AG04449 (cell line): ENCODE measurements around the gene ST6GAL1.
"Not testable (repeated sequence)": the region's sequence is repeated elsewhere in the genome, so short reads cannot be mapped to it uniquely, and the experiment has no call there.

ENCODE experiments used
- CTCF ChIA-PET: fragments of 350-600 bp; formaldehyde crosslinking; extraction: SDS; loops from one replicate; lab custom pipeline; 2021; ENCODE audit warnings: antibody characterized with exemption; lab: Yijun Ruan, JAX
- POLR2A ChIA-PET: fragments of 400-600, 350-600 bp; formaldehyde crosslinking; extraction: SDS; loops from one replicate; lab custom pipeline; 2020; ENCODE audit warnings: antibody characterized with exemption, inconsistent platforms; lab: Yijun Ruan, JAX
- DNase-seq: peaks from one replicate; pipeline ENCODE4 v3.0.0-alpha.2; 2010; ENCODE audit warnings: low read depth, low spot score
- H3K4me3 ChIP-seq: 2 replicates; pipeline ENCODE4 v1.5.1; 2011; ENCODE audit warnings: low read depth, mild to moderate bottlenecking, control low read depth, low read length
- TF ChIP-seq, protein P1 (sequence below): IDR thresholded peaks from one replicate; pipeline ENCODE4 v1.5.1; 2011; ENCODE audit warnings: mild to moderate bottlenecking, moderate library complexity, low read length, control low read depth, inconsistent platforms; ENCODE audit not compliant: insufficient read depth; ENCODE audit errors: missing control alignments

Gene ST6GAL1

DNA sequence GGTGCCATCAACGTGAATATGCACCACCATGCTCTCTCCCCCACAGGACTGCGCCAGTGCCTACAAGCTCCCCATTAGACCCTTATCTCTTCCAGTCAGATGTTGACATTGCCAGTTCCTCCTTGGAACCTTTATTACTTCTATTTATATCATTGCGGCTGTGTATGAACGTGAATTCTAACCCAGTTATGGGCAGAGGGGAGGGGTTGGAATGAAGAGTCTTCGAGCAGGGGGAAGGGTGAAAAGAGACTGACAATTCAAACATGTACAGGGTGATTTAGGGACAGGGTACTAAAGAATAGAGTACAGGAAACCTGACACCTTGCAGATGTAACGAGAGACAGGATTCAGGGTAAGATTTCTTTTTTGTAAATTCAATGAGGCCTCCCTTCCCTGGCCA is 41.8 kb upstream of the ST6GAL1 start:
- TF ChIP-seq, protein P1, sequence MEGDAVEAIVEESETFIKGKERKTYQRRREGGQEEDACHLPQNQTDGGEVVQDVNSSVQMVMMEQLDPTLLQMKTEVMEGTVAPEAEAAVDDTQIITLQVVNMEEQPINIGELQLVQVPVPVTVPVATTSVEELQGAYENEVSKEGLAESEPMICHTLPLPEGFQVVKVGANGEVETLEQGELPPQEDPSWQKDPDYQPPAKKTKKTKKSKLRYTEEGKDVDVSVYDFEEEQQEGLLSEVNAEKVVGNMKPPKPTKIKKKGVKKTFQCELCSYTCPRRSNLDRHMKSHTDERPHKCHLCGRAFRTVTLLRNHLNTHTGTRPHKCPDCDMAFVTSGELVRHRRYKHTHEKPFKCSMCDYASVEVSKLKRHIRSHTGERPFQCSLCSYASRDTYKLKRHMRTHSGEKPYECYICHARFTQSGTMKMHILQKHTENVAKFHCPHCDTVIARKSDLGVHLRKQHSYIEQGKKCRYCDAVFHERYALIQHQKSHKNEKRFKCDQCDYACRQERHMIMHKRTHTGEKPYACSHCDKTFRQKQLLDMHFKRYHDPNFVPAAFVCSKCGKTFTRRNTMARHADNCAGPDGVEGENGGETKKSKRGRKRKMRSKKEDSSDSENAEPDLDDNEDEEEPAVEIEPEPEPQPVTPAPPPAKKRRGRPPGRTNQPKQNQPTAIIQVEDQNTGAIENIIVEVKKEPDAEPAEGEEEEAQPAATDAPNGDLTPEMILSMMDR: no peak
- no peak for DNase-seq

DNA sequence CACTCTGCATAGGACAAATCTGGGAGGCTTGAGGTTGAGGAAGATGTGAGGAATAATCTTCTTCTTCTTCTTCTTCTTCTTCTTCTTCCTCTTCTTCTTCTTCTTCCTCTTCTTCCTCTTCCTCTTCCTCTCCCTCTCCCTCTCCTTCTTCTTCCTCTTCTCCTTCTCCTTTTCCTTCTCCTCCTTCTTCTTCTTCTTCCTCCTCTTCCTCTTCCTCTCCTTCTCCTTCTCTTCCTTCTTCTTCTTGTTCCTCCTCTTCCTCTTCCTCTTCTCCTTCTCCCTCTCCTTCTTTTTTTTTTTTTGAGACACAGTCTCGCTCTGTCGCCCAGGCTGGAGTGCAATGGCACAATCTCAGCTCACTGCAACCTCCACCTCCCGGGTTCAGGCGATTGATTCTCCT is 40.6 kb upstream of the ST6GAL1 start:
- CTCF ChIA-PET, POLR2A ChIA-PET, DNase-seq, H3K4me3 ChIP-seq: not testable (repeated sequence)

More for the DNA sequence above, 41.8 kb upstream of the ST6GAL1 start:
- ChIA-PET CTCF (no interaction called here), POLR2A (no interaction called here)
- H3K4me3 ChIP-seq: no peak overlapping the region

DNA sequence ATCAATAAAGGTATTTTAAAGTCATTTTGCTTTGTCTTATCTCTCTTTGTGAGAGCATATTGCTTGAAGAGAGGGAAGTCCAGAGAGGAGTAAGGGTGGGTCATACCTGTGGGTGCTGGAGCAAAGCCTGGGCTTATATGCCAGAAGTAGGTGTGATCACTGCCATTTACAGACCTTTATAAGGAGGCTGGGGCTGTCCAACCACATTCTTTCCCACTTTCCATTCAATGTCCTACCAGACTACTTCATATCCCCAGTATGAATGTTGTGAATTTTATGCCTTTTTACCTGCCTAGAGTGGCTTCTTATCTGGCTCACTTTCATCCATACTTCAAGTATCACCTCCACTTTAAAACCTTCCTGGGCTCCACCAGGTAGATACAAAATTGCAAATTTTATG is 39.4 kb upstream of the ST6GAL1 start:
- TF ChIP-seq, protein P1: no peak
- H3K4me3 ChIP-seq: no peak overlapping the region
- ChIA-PET CTCF (no interaction called here), POLR2A (no interaction called here)
- DNase-seq: no peak

DNA sequence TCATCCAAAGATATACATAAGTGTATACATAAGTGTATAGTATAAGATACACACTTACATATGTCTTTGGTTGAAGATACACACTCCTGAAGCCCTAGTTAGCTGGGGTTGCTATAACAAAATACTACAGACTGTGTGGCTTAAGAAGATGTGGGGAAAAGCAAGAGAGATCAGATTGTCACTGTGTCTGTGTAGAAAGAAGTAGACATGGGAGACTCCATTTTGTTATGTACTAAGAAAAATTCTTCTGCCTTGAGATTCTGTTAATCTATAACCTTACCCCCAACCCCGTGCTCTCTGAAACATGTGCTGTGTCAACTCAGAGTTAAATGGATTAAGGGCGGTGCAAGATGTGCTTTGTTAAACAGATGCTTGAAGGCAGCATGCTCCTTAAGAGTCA is 37.3 kb upstream of the ST6GAL1 start:
- ChIA-PET POLR2A (interaction anchor here (0.6 kb wide), 1 partner anchor 39 kb away, joined by 3 read pairs; no protein-coding TSS in a partner anchor), CTCF (interaction anchor here (1.0 kb wide), 1 partner anchor 73 kb away, joined by 3 read pairs; no protein-coding TSS in a partner anchor)
- H3K4me3 ChIP-seq, DNase-seq: not testable (repeated sequence)

DNA sequence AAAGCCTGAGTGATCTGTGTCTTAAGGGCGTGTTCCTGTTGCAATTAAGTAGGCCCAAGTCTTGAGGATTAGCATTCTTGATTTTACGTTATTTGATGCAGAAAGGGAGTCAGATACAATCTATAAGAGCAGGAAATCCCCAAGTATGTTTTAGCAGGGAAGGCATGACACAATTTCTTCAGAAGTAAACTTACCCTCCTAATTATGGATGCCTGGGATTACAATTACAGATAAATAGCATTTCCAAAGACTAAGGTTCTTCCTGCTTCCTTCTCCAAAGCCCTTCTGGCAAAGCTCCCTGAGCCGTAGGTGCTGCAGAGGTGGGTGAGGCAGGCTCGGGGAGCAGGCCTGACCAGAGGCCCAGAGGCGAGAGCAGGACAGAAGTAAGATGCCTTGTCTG is 34.9 kb upstream of the ST6GAL1 start:
- CTCF ChIA-PET: no interaction called here
- DNase-seq: no peak
- POLR2A ChIA-PET: no interaction called here
- no peak overlapping the region for H3K4me3 ChIP-seq
- TF ChIP-seq, protein P1: no peak

DNA sequence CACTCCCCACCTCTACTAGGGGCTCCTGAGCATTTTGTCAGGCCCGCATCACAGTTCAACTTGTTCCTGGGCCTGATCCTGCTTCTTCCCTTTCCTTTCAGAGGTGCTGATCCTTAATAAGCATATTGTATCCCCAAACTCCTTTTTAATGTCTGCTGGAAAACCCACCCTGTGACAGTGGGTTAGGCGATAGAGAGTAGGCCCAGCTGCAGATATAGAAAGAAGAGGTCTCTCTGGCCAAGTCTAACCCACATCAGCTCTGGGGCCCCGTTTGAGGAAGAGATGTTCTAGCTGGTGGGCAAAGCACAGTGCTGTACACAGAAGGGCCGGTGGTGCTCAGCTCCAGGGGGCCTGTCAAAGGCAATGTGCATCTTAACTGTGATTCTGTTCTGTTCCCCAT is 34.3 kb upstream of the ST6GAL1 start:
- ChIA-PET POLR2A (no interaction called here), CTCF (no interaction called here)
- DNase-seq: no peak
- no peak overlapping the region for H3K4me3 ChIP-seq
- TF ChIP-seq, protein P1: no peak

DNA sequence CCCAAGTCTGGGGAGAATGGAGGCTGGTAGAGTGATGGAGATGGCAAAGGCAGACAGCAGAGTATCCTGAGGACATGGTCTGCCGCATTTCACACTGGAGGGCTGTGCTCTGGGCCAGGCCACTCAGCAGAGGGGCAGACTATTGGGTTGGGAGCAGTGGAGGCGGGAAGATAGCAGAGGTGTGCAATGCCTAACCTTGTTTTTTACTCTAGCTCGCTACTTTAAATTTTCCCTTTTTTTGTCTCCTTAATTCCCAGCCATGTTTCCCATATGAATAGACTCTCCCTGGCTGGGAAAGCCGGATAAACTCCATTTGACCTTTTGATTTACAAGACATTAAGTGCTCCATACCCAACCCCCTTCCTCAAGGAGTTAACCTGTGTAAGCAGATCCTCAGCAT is 33.5 kb upstream of the ST6GAL1 start:
- ChIA-PET CTCF (no interaction called here), POLR2A (no interaction called here)
- TF ChIP-seq, protein P1: no peak
- no peak overlapping the region for H3K4me3 ChIP-seq
- no peak for DNase-seq
